A549 (cell line): ENCODE results near the gene PPIF. TPM values are rescaled to one million over a fixed set of nuclear protein-coding genes. Genes with fewer than 3 reads are reported as not detected.

Source experiments
- ATAC-seq, 2 experiments: fragments of 200-7000 bp in 1 of 2; fragments of >200 bp in 1 of 2; cut with Nextera tagmentation in 1 of 2; cut with Tn5 transposase in 1 of 2; 3 replicates each; pipeline versions ENCODE4 v1.8.0 to v1.9.1; 2018 to 2020; ENCODE audit warnings: mild to moderate bottlenecking in 1 of 2, moderate library complexity in 1 of 2
- CTCF ChIA-PET: fragments of 300-600 bp; sonication (Branson Sonifier 250); formaldehyde crosslinking; extraction: SDS; loops from one replicate; lab custom pipeline; 2021; ENCODE audit warnings: antibody characterized with exemption, inconsistent platforms; lab: Yijun Ruan, JAX
- POLR2A ChIA-PET: fragments of 350-600 bp; formaldehyde crosslinking; extraction: SDS; loops from one replicate; lab custom pipeline; 2021; ENCODE audit warnings: antibody characterized with exemption, inconsistent platforms; lab: Yijun Ruan, JAX
- DNase-seq, 2 experiments: peaks; one replicate each; pipeline versions ENCODE4 v3.0.0 to v3.0.0-alpha.2; 2011 to 2016; ENCODE audit warnings: low read depth in 1 of 2, low spot score in 1 of 2
- FAIRE-seq: peaks from 2 replicates; lab custom pipeline; 2011; peaks lifted over from hg19 to GRCh38; lab: Jason Lieb, UNC
- H3K27ac ChIP-seq, 2 experiments: fragments of >200 bp; sonication (Bioruptor Twin); formaldehyde crosslinking; 3 replicates each; pipeline ENCODE4 v1.5.1; 2016 to 2017
- H3K4me1 ChIP-seq: fragments of >200 bp; sonication (Bioruptor Twin); formaldehyde crosslinking; 3 replicates; pipeline ENCODE4 v1.6.1; 2016
- H3K4me2 ChIP-seq: fragments of >200 bp; sonication (Bioruptor Twin); formaldehyde crosslinking; 3 replicates; pipeline ENCODE4 v1.6.1; 2016
- H3K4me3 ChIP-seq: fragments of >200 bp; sonication (Bioruptor Twin); formaldehyde crosslinking; 3 replicates; pipeline ENCODE4 v1.5.1; 2016
- H3K9me3 ChIP-seq: fragments of >200 bp; sonication (Bioruptor Twin); formaldehyde crosslinking; 3 replicates; pipeline ENCODE4 v1.6.1; 2016
- BHLHE40 ChIP-seq: IDR thresholded peaks from 2 replicates; pipeline ENCODE4 v1.6.1; 2012; ENCODE audit warnings: low read depth, low read length, inconsistent platforms
- CBX8 ChIP-seq: fragments of 200-600 bp; sonication (generic); IDR thresholded peaks from 2 replicates; pipeline ENCODE4 v1.6.1; 2016
- CEBPB ChIP-seq, 2 experiments: fragments of >200 bp in 1 of 2; sonication (Bioruptor Twin) in 1 of 2; formaldehyde crosslinking in 1 of 2; IDR thresholded peaks; 2 replicates each; pipeline ENCODE4 v1.6.1; 2012 to 2016
- CHD4 ChIP-seq: fragments of 200-600 bp; sonication (generic); IDR thresholded peaks from 2 replicates; pipeline ENCODE4 v1.6.1; 2016; ENCODE audit warnings: antibody characterized with exemption, mild to moderate bottlenecking, borderline replicate concordance
- EHMT2 ChIP-seq: fragments of 200-600 bp; sonication (generic); IDR thresholded peaks from 2 replicates; pipeline ENCODE4 v1.6.1; 2016; ENCODE audit warnings: antibody characterized with exemption, low read depth, mild to moderate bottlenecking, moderate library complexity
- GATA3 ChIP-seq: IDR thresholded peaks from 2 replicates; pipeline ENCODE4 v1.6.1; 2012; ENCODE audit warnings: borderline replicate concordance
- HOXB5 ChIP-seq: fragments of 250-450 bp; sonication (Bioruptor Pico); IDR thresholded peaks from 2 replicates; pipeline ENCODE4 v1.5.0; 2020; ENCODE audit warnings: mild to moderate bottlenecking, moderate library complexity
- JUN ChIP-seq, 2 experiments: fragments of >200 bp; sonication (Bioruptor Twin); formaldehyde crosslinking; IDR thresholded peaks; 2 replicates in 1 of 2; 3 replicates in 1 of 2; pipeline ENCODE4 v1.6.1; 2016 to 2017
- JUNB ChIP-seq: fragments of >200 bp; sonication (Bioruptor Twin); formaldehyde crosslinking; IDR thresholded peaks from 2 replicates; pipeline ENCODE4 v1.6.1; 2016
- KDM5A ChIP-seq: fragments of 200-600 bp; sonication (generic); IDR thresholded peaks from 2 replicates; pipeline ENCODE4 v1.6.1; 2016; ENCODE audit warnings: antibody characterized with exemption, mild to moderate bottlenecking
- MAFK ChIP-seq: fragments of 450-650 bp; IDR thresholded peaks from 2 replicates; pipeline ENCODE4 v1.6.1; 2014; ENCODE audit not compliant: partially characterized antibody
- MAZ ChIP-seq: fragments of 150-350 bp; IDR thresholded peaks from 2 replicates; pipeline ENCODE4 v1.6.1; 2014; ENCODE audit warnings: antibody characterized with exemption, low read depth, low read length, borderline replicate concordance
- MYC ChIP-seq: IDR thresholded peaks from 2 replicates; pipeline ENCODE4 v1.6.1; 2012; ENCODE audit warnings: mild to moderate bottlenecking, inconsistent platforms, low read length, improper control_type of control experiment, borderline replicate concordance
- NPAS2 ChIP-seq: fragments of 250-450 bp; sonication (Bioruptor Pico); IDR thresholded peaks from 2 replicates; pipeline ENCODE4 v1.8.0; 2022; ENCODE audit warnings: mild to moderate bottlenecking, moderate library complexity, borderline replicate concordance
- NR3C1 ChIP-seq: fragments of >200 bp; sonication (Bioruptor Twin); formaldehyde crosslinking; IDR thresholded peaks from 3 replicates; pipeline ENCODE4 v1.6.1; 2017
- PHF8 ChIP-seq: fragments of 200-600 bp; sonication (generic); IDR thresholded peaks from 2 replicates; pipeline ENCODE4 v1.6.1; 2016; ENCODE audit warnings: low read depth, mild to moderate bottlenecking, antibody characterized with exemption, moderate library complexity, borderline replicate concordance
- POLR2AphosphoS2 ChIP-seq: conservative IDR thresholded peaks from 2 replicates; pipeline ENCODE4 v1.6.1; 2012; ENCODE audit warnings: low read length, improper control_type of control experiment, inconsistent platforms
- RAD21 ChIP-seq, 2 experiments: fragments of >200 bp in 1 of 2; sonication (Bioruptor Twin) in 1 of 2; formaldehyde crosslinking in 1 of 2; IDR thresholded peaks in 1 of 2; conservative IDR thresholded peaks in 1 of 2; 2 replicates in 1 of 2; 3 replicates in 1 of 2; pipeline ENCODE4 v1.6.1; 2012 to 2018; ENCODE audit warnings: inconsistent platforms in 1 of 2
- RARB ChIP-seq: fragments of 250-450 bp; sonication (Bioruptor Pico); IDR thresholded peaks from 2 replicates; pipeline ENCODE4 v1.8.0; 2021; ENCODE audit warnings: mild to moderate bottlenecking, moderate library complexity
- RNF2 ChIP-seq: fragments of 200-600 bp; sonication (generic); IDR thresholded peaks from 2 replicates; pipeline ENCODE4 v1.6.1; 2016; ENCODE audit warnings: low read depth, mild to moderate bottlenecking, antibody characterized with exemption, moderate library complexity, borderline replicate concordance
- TFCP2L1 ChIP-seq: fragments of 250-450 bp; sonication (Bioruptor Pico); IDR thresholded peaks from 2 replicates; pipeline ENCODE4 v1.5.0; 2021; ENCODE audit warnings: mild to moderate bottlenecking
- ZC3H11A ChIP-seq: fragments of 450-650 bp; IDR thresholded peaks from 2 replicates; pipeline ENCODE4 v1.6.1; 2014; ENCODE audit warnings: antibody characterized with exemption, mild to moderate bottlenecking
- ZFP36 ChIP-seq: fragments of 450-650 bp; IDR thresholded peaks from 2 replicates; pipeline ENCODE4 v1.6.1; 2014; ENCODE audit warnings: borderline replicate concordance; ENCODE audit not compliant: partially characterized antibody
- ZNF302 ChIP-seq: fragments of 250-450 bp; sonication (Bioruptor Pico); IDR thresholded peaks from 2 replicates; pipeline ENCODE4 v1.9.0; 2021; ENCODE audit warnings: inconsistent platforms, mild to moderate bottlenecking, moderate library complexity
- ZSCAN20 ChIP-seq: fragments of 250-450 bp; sonication (Bioruptor Pico); IDR thresholded peaks from 2 replicates; pipeline ENCODE4 v1.8.0; 2022; ENCODE audit warnings: mild to moderate bottlenecking, moderate library complexity
- WGBS: methylation state at CpG from one replicate; pipeline ENCODE4 v1.1.6; 2017; ENCODE audit errors: missing lambda C conversion rate; 5-methylcytosine and 5-hydroxymethylcytosine counted together
- polyA plus RNA-seq, 4 experiments: library from polyadenylated mRNA; depleted of rRNA in 3 of 4; stranded (reverse); fragments of >200 nt; fragmentation: RNase III in 1 of 4; extraction: RNeasy Plus Mini Kit Qiagen cat#74134 plus additional on column Dnase treatment in 1 of 4; gene quantifications; 2 replicates in 3 of 4; 3 replicates in 1 of 4; pipeline ENCODE4 v1.2.3, GENCODE V29; 2011 to 2017
- TF ChIP-seq, protein P1 (sequence below): fragments of 200-600 bp; sonication (generic); IDR thresholded peaks from 2 replicates; pipeline ENCODE4 v1.6.1; 2016; ENCODE audit warnings: antibody characterized with exemption, mild to moderate bottlenecking, moderate library complexity
- TF ChIP-seq, protein P2 (sequence below): fragments of 250-450 bp; sonication (Bioruptor Pico); IDR thresholded peaks from 2 replicates; pipeline ENCODE4 v1.5.0; 2020; ENCODE audit warnings: low read depth, mild to moderate bottlenecking, moderate library complexity
- TF ChIP-seq, protein P3 (sequence below): IDR thresholded peaks from 2 replicates; pipeline ENCODE4 v1.6.1; 2012
- TF ChIP-seq, protein P4 (sequence below): fragments of 450-650 bp; IDR thresholded peaks from 2 replicates; pipeline ENCODE4 v1.6.1; 2014; ENCODE audit warnings: antibody characterized with exemption
- TF ChIP-seq, protein P5 (sequence below): IDR thresholded peaks from 2 replicates; pipeline ENCODE4 v1.6.1; 2012; ENCODE audit warnings: low read depth, borderline replicate concordance
- TF ChIP-seq, protein P6 (sequence below): IDR thresholded peaks from 2 replicates; pipeline ENCODE4 v1.6.1; 2012
- TF ChIP-seq, protein P7 (sequence below): fragments of >200 bp; sonication (Bioruptor Twin); formaldehyde crosslinking; IDR thresholded peaks from 3 replicates; pipeline ENCODE4 v1.6.1; 2016

PPIF gene
- polyA plus RNA-seq, 2 of the 4 experiments (the other 2 are of a cell fraction): 44.8 to 75.0 TPM

DNA sequence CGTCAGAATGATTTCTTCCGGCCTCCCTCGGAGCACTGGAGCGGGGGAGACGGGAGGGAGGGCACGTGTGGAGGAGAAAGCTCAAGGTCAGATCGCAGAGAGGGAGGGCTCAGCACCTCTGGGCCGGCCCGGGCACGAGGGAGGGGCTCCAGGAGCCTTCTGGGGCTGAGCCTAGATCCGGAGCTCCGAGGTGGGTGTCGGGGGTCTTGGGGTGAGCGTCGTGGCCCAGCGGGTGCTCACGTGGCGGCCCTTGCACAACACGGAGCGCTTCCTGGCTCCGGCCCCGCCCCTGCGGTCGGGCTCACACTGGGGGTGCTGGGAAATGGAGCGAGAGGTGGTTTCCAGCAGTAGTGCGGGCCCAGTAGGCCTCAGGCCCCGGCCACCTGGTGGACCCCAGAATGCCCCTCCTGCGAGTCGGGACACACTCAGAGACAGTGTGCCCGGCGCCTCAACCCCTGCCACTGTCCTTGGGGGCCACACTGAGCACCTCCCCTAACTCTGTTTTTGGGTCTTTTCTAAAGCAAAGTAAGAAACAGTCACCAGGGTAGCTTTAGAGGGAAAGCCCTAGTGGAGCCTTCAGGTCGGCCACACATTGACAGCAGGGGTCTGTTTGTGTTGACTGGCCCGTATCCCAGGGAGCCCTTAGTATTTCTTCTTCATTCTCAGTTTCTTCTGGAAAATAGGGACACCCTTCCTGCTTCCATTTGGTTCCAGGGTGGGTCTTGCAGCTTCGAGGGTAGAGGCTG, 798 bp downstream of the PPIF start:
- 4% methylated on average over 17 of the region's 34 CpGs for WGBS
- no peaks in the 10 kb centered on the region for H3K9me3 ChIP-seq
- H3K4me3 ChIP-seq: peak overlapping the region; percentile 84
- peak; percentile 44 to 62 for DNase-seq
- FAIRE-seq: no peak
- H3K4me1 ChIP-seq: peaks cover 18% of the 10 kb centered on the region
- ChIA-PET CTCF (interaction anchor here (0.6 to 2.7 kb wide), 11 partner anchors 11 to 1293 kb away, joined by 3 to 14 read pairs (median 4); no protein-coding TSS in a partner anchor), POLR2A (interaction anchor here (0.6 kb wide), 1 partner anchor 19 kb away, joined by 3 read pairs; no protein-coding TSS in a partner anchor)
- ATAC-seq: peak; percentile 63 to 70
- H3K4me2 ChIP-seq: peak overlapping the region; percentile 99
- H3K27ac ChIP-seq: peak overlapping the region; percentile 89 to 97
- TF ChIP-seq ZSCAN20 (CRISPR knock-in tag) (no peak), JUNB (no peak), BHLHE40 (no peak), CBX8 (no peak), HOXB5 (CRISPR knock-in tag) (no peak), RARB (CRISPR knock-in tag) (no peak), ZFP36 (no peak), KDM5A (no peak), MAZ (no peak), CEBPB (IDR thresholded peaks at IDR 0.05) (peak; percentile 48 to 84; a peak in 3 of 4 replicates), RAD21 (conservative IDR thresholded peaks at IDR 0.05 in 1 of 2, IDR thresholded peaks at IDR 0.05 in 1 of 2) (no peak), ZNF302 (CRISPR knock-in tag) (no peak), NR3C1 (no peak), PHF8 (no peak), NPAS2 (CRISPR knock-in tag) (no peak), GATA3 (no peak), RNF2 (0 out of 2 replicates have a peak, but pooled peaks have one; percentile 19), MYC (no peak), ZC3H11A (no peak), MAFK (no peak), EHMT2 (no peak), TFCP2L1 (CRISPR knock-in tag) (0 out of 2 replicates have a peak, but pooled peaks have one; percentile 23), CHD4 (no peak), JUN (IDR thresholded peaks at IDR 0.05) (peak in 1 of 2 experiments; percentile 3; a peak in 1 of 5 replicates), POLR2AphosphoS2 (no peak)
- TF ChIP-seq, protein P1, sequence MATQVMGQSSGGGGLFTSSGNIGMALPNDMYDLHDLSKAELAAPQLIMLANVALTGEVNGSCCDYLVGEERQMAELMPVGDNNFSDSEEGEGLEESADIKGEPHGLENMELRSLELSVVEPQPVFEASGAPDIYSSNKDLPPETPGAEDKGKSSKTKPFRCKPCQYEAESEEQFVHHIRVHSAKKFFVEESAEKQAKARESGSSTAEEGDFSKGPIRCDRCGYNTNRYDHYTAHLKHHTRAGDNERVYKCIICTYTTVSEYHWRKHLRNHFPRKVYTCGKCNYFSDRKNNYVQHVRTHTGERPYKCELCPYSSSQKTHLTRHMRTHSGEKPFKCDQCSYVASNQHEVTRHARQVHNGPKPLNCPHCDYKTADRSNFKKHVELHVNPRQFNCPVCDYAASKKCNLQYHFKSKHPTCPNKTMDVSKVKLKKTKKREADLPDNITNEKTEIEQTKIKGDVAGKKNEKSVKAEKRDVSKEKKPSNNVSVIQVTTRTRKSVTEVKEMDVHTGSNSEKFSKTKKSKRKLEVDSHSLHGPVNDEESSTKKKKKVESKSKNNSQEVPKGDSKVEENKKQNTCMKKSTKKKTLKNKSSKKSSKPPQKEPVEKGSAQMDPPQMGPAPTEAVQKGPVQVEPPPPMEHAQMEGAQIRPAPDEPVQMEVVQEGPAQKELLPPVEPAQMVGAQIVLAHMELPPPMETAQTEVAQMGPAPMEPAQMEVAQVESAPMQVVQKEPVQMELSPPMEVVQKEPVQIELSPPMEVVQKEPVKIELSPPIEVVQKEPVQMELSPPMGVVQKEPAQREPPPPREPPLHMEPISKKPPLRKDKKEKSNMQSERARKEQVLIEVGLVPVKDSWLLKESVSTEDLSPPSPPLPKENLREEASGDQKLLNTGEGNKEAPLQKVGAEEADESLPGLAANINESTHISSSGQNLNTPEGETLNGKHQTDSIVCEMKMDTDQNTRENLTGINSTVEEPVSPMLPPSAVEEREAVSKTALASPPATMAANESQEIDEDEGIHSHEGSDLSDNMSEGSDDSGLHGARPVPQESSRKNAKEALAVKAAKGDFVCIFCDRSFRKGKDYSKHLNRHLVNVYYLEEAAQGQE: no peak
- TF ChIP-seq, protein P2, sequence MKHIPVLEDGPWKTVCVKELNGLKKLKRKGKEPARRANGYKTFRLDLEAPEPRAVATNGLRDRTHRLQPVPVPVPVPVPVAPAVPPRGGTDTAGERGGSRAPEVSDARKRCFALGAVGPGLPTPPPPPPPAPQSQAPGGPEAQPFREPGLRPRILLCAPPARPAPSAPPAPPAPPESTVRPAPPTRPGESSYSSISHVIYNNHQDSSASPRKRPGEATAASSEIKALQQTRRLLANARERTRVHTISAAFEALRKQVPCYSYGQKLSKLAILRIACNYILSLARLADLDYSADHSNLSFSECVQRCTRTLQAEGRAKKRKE (CRISPR knock-in tag): 0 out of 2 replicates have a peak, but pooled peaks have one; percentile 46
- TF ChIP-seq, protein P3, sequence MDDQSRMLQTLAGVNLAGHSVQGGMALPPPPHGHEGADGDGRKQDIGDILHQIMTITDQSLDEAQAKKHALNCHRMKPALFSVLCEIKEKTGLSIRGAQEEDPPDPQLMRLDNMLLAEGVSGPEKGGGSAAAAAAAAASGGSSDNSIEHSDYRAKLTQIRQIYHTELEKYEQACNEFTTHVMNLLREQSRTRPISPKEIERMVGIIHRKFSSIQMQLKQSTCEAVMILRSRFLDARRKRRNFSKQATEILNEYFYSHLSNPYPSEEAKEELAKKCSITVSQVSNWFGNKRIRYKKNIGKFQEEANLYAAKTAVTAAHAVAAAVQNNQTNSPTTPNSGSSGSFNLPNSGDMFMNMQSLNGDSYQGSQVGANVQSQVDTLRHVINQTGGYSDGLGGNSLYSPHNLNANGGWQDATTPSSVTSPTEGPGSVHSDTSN: no peak
- TF ChIP-seq, protein P4, sequence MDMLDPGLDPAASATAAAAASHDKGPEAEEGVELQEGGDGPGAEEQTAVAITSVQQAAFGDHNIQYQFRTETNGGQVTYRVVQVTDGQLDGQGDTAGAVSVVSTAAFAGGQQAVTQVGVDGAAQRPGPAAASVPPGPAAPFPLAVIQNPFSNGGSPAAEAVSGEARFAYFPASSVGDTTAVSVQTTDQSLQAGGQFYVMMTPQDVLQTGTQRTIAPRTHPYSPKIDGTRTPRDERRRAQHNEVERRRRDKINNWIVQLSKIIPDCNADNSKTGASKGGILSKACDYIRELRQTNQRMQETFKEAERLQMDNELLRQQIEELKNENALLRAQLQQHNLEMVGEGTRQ: peak; percentile 62
- TF ChIP-seq, protein P5, sequence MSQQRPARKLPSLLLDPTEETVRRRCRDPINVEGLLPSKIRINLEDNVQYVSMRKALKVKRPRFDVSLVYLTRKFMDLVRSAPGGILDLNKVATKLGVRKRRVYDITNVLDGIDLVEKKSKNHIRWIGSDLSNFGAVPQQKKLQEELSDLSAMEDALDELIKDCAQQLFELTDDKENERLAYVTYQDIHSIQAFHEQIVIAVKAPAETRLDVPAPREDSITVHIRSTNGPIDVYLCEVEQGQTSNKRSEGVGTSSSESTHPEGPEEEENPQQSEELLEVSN: peak; percentile 89; the same call in 1 of the 2 replicates
- TF ChIP-seq, protein P6, sequence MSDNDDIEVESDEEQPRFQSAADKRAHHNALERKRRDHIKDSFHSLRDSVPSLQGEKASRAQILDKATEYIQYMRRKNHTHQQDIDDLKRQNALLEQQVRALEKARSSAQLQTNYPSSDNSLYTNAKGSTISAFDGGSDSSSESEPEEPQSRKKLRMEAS: peak; percentile 92
- TF ChIP-seq, protein P7, sequence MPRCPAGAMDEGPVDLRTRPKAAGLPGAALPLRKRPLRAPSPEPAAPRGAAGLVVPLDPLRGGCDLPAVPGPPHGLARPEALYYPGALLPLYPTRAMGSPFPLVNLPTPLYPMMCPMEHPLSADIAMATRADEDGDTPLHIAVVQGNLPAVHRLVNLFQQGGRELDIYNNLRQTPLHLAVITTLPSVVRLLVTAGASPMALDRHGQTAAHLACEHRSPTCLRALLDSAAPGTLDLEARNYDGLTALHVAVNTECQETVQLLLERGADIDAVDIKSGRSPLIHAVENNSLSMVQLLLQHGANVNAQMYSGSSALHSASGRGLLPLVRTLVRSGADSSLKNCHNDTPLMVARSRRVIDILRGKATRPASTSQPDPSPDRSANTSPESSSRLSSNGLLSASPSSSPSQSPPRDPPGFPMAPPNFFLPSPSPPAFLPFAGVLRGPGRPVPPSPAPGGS: no peak
